IMR-90 (cell line): ENCODE measurements around the gene MPPED1. TPM values are rescaled to one million over a fixed set of nuclear protein-coding genes. Genes with fewer than 3 reads are reported as not detected.

Source experiments
- ATAC-seq: fragments of 200-7000 bp; cut with Tn5 transposase; 2 replicates; pipeline ENCODE4 v1.9.1; 2020; ENCODE audit warnings: low read depth, mild to moderate bottlenecking, moderate library complexity
- BruUV-seq: library from RNA; stranded (reverse); fragments of 400-500 nt; replicated peaks from 2 replicates; lab custom pipeline; 2021; lab: Mats Ljungman, UMichigan
- CTCF ChIA-PET: fragments of 300-600 bp; formaldehyde crosslinking; extraction: SDS; loops from one replicate; lab custom pipeline; 2021; ENCODE audit warnings: antibody characterized with exemption; lab: Yijun Ruan, JAX
- POLR2A ChIA-PET: fragments of 300-600 bp; sonication (Branson Sonifier 250); formaldehyde crosslinking; loops from one replicate; lab custom pipeline; 2022; ENCODE audit warnings: antibody characterized with exemption; ENCODE audit not compliant: unreplicated experiment; lab: Charles Lee
- DNase-seq: peaks from one replicate; pipeline ENCODE4 v3.0.0; 2013
- H2AFZ ChIP-seq: replicated peaks from 2 replicates; pipeline ENCODE3; 2013; ENCODE audit warnings: low read length, mild to moderate bottlenecking; ENCODE audit not compliant: poor library complexity
- H2AK5ac ChIP-seq: 2 replicates; pipeline ENCODE4 v1.6.1; 2013; ENCODE audit warnings: low read depth, low read length, inconsistent platforms
- H2AK9ac ChIP-seq: replicated peaks from 2 replicates; pipeline ENCODE3; 2013; ENCODE audit warnings: mild to moderate bottlenecking, low read depth, low read length, moderate library complexity; ENCODE audit not compliant: poor library complexity
- H2BK120ac ChIP-seq: 2 replicates; pipeline ENCODE4 v1.6.1; 2013; ENCODE audit warnings: low read depth, low read length, inconsistent platforms
- H2BK15ac ChIP-seq: 3 replicates; pipeline ENCODE4 v1.6.1; 2013; ENCODE audit warnings: low read depth, low read length, inconsistent platforms
- H2BK20ac ChIP-seq: 2 replicates; pipeline ENCODE4 v1.6.1; 2013; ENCODE audit warnings: low read depth, mild to moderate bottlenecking, inconsistent platforms, low read length, moderate library complexity
- H2BK5ac ChIP-seq: 2 replicates; pipeline ENCODE4 v1.6.1; 2013; ENCODE audit warnings: mild to moderate bottlenecking, low read depth, low read length, inconsistent platforms; ENCODE audit not compliant: poor library complexity, severe bottlenecking
- H3K14ac ChIP-seq: replicated peaks from 2 replicates; pipeline ENCODE4 v1.6.1; 2013; ENCODE audit warnings: low read depth, low read length, inconsistent platforms
- H3K18ac ChIP-seq: 2 replicates; pipeline ENCODE4 v1.6.1; 2013; ENCODE audit warnings: low read depth, low read length, control low read depth
- H3K23ac ChIP-seq: 2 replicates; pipeline ENCODE4 v1.6.1; 2013; ENCODE audit warnings: low read depth, low read length, inconsistent platforms
- H3K27ac ChIP-seq: 2 replicates; pipeline ENCODE4 v1.5.1; 2013; ENCODE audit warnings: mild to moderate bottlenecking, control low read depth, low read length; ENCODE audit not compliant: insufficient read depth
- H3K27me3 ChIP-seq: 2 replicates; pipeline ENCODE4 v1.6.1; 2013; ENCODE audit warnings: low read length; ENCODE audit not compliant: control insufficient read depth, insufficient read depth
- H3K36me3 ChIP-seq: 2 replicates; pipeline ENCODE4 v1.6.1; 2013; ENCODE audit warnings: low read length, mixed read lengths; ENCODE audit not compliant: control insufficient read depth, insufficient read depth
- H3K4ac ChIP-seq: 2 replicates; pipeline ENCODE4 v1.6.1; 2013; ENCODE audit warnings: low read depth, low read length, inconsistent platforms
- H3K4me1 ChIP-seq: 2 replicates; pipeline ENCODE4 v1.6.1; 2013; ENCODE audit warnings: low read length, mixed read lengths; ENCODE audit not compliant: control insufficient read depth, insufficient read depth
- H3K4me2 ChIP-seq: 2 replicates; pipeline ENCODE4 v1.6.1; 2013; ENCODE audit warnings: low read depth, mild to moderate bottlenecking, control low read depth, low read length, moderate library complexity
- H3K4me3 ChIP-seq: 2 replicates; pipeline ENCODE4 v1.5.1; 2013; ENCODE audit warnings: low read depth, mild to moderate bottlenecking, control low read depth, low read length, moderate library complexity; ENCODE audit not compliant: insufficient read depth
- H3K56ac ChIP-seq: 2 replicates; pipeline ENCODE4 v1.6.1; 2013; ENCODE audit warnings: low read length, inconsistent platforms; ENCODE audit not compliant: insufficient read depth; ENCODE audit errors: extremely low read depth
- H3K79me1 ChIP-seq, 2 experiments: 2 replicates each; pipeline ENCODE4 v1.6.1; 2013; ENCODE audit warnings: low read length in 2 of 2, inconsistent platforms in 1 of 2, low read depth in 1 of 2
- H3K9ac ChIP-seq: 2 replicates; pipeline ENCODE4 v1.6.1; 2013; ENCODE audit warnings: low read depth, low read length, control low read depth
- H3K9me1 ChIP-seq: 2 replicates; pipeline ENCODE4 v1.6.1; 2013; ENCODE audit warnings: low read length, inconsistent platforms; ENCODE audit not compliant: insufficient read depth
- H3K9me3 ChIP-seq: 2 replicates; pipeline ENCODE4 v1.6.1; 2013; ENCODE audit warnings: low read length; ENCODE audit not compliant: control insufficient read depth, insufficient read depth
- H4K20me1 ChIP-seq: 2 replicates; pipeline ENCODE4 v1.6.1; 2013; ENCODE audit warnings: low read length, inconsistent platforms; ENCODE audit not compliant: insufficient read depth
- H4K5ac ChIP-seq: 2 replicates; pipeline ENCODE4 v1.6.1; 2013; ENCODE audit warnings: mild to moderate bottlenecking, low read depth, low read length, control low read depth
- H4K8ac ChIP-seq, 2 experiments: 2 replicates each; pipeline ENCODE4 v1.6.1; 2013; ENCODE audit warnings: low read depth in 2 of 2, low read length in 2 of 2, control low read depth in 1 of 2, inconsistent platforms in 1 of 2
- H4K91ac ChIP-seq: 2 replicates; pipeline ENCODE4 v1.6.1; 2013; ENCODE audit warnings: low read depth, low read length, inconsistent platforms; ENCODE audit not compliant: insufficient read depth
- BHLHE40 ChIP-seq: fragments of 150-350 bp; IDR thresholded peaks from 2 replicates; pipeline ENCODE4 v1.6.1; 2016; ENCODE audit warnings: mild to moderate bottlenecking, low read depth, low read length
- CEBPB ChIP-seq: IDR thresholded peaks from 2 replicates; pipeline ENCODE4 v1.6.1; 2012; ENCODE audit warnings: low read depth, low read length, improper control_type of control experiment
- CHD1 ChIP-seq: IDR thresholded peaks from 2 replicates; pipeline ENCODE4 v1.6.1; 2012; ENCODE audit warnings: low read depth, low read length, improper control_type of control experiment
- FOS ChIP-seq: fragments of 150-350 bp; IDR thresholded peaks from 2 replicates; pipeline ENCODE4 v1.6.1; 2016; ENCODE audit warnings: low read depth, low read length
- MAFK ChIP-seq: IDR thresholded peaks from 2 replicates; pipeline ENCODE4 v1.6.1; 2012; ENCODE audit warnings: low read depth, low read length, improper control_type of control experiment
- MAZ ChIP-seq: IDR thresholded peaks from 2 replicates; pipeline ENCODE4 v1.6.1; 2012; ENCODE audit warnings: low read depth, mild to moderate bottlenecking, low read length, improper control_type of control experiment, moderate library complexity, borderline replicate concordance
- MXI1 ChIP-seq: IDR thresholded peaks from 2 replicates; pipeline ENCODE4 v1.6.1; 2012; ENCODE audit warnings: low read depth, mild to moderate bottlenecking, low read length, moderate library complexity, borderline replicate concordance
- NFE2L2 ChIP-seq: fragments of 150-350 bp; IDR thresholded peaks from 2 replicates; pipeline ENCODE4 v1.6.1; 2016; ENCODE audit warnings: low read depth, mild to moderate bottlenecking, low read length
- POLR2A ChIP-seq: IDR thresholded peaks from 2 replicates; pipeline ENCODE4 v1.6.1; 2012; ENCODE audit warnings: mild to moderate bottlenecking, low read depth, low read length
- RAD21 ChIP-seq: IDR thresholded peaks from 2 replicates; pipeline ENCODE4 v1.6.1; 2012; ENCODE audit warnings: low read length, improper control_type of control experiment
- RCOR1 ChIP-seq: IDR thresholded peaks from 2 replicates; pipeline ENCODE4 v1.6.1; 2012; ENCODE audit warnings: mild to moderate bottlenecking, low read length, improper control_type of control experiment; ENCODE audit not compliant: insufficient replicate concordance
- RFX5 ChIP-seq: IDR thresholded peaks from 2 replicates; pipeline ENCODE4 v1.8.0; 2012; ENCODE audit warnings: low read depth, mild to moderate bottlenecking, low read length, moderate library complexity
- SMC3 ChIP-seq: fragments of 150-350 bp; IDR thresholded peaks from 2 replicates; pipeline ENCODE4 v1.6.1; 2016; ENCODE audit warnings: low read depth, mild to moderate bottlenecking, antibody characterized with exemption, low read length, moderate library complexity
- WGBS, 2 experiments: methylation state at CpG; one replicate each; pipeline versions ENCODE4 v1.1.5 to v1.1.7; 2013; ENCODE audit warnings: missing lambda C conversion rate in 2 of 2; ENCODE audit not compliant: insufficient read length in 1 of 2; ENCODE audit errors: extremely low coverage in 2 of 2; 5-methylcytosine and 5-hydroxymethylcytosine counted together
- dilution Hi-C: fragments of 300-500 bp; cut with HindIII; formaldehyde crosslinking; loops from one replicate; pipeline ENCODE4 v1.14.3; 2018; ENCODE audit warnings: low sequenced_read_pairs; ENCODE audit not compliant: unreplicated experiment
- in situ Hi-C: fragments of 300-500 bp; cut with MboI; formaldehyde crosslinking; loops from 3 replicates; pipeline ENCODE4 v1.14.3; 2019; ENCODE audit warnings: low sequenced_read_pairs, inconsistent platforms, mixed read lengths
- intact Hi-C: fragments of 100-400 bp; cut with micrococcal nuclease; formaldehyde crosslinking; loops from 2 replicates; pipeline ENCODE4 v1.10.0; 2022
- polyA plus RNA-seq, 3 experiments: library from polyadenylated mRNA; depleted of rRNA; stranded (reverse); fragments of >200 nt; gene quantifications; 2 replicates each; pipeline ENCODE4 v1.2.3, GENCODE V29; 2012; ENCODE audit warnings: low replicate concordance in 1 of 3
- total RNA-seq: library from RNA; depleted of rRNA; stranded (reverse); fragments of >200 nt; gene quantifications from 2 replicates; pipeline ENCODE4 v1.2.3, GENCODE V29; 2012
- TF ChIP-seq, protein P1 (sequence below): fragments of 150-350 bp; IDR thresholded peaks from 2 replicates; pipeline ENCODE4 v1.6.1; 2017; ENCODE audit warnings: mild to moderate bottlenecking, antibody characterized with exemption, low read length, low read depth
- TF ChIP-seq, protein P2 (sequence below): fragments of 150-350 bp; IDR thresholded peaks from 2 replicates; pipeline ENCODE4 v1.6.1; 2016; ENCODE audit warnings: low read depth, mild to moderate bottlenecking, low read length, moderate library complexity, borderline replicate concordance
- TF ChIP-seq, protein P3 (sequence below): conservative IDR thresholded peaks from 2 replicates; pipeline ENCODE4 v1.5.1; 2012; ENCODE audit warnings: mild to moderate bottlenecking, low read depth, low read length, improper control_type of control experiment

Gene MPPED1
- total and polyA plus RNA-seq, 2 of the 4 experiments (the other 2 are of a cell fraction), result not detected

DNA sequence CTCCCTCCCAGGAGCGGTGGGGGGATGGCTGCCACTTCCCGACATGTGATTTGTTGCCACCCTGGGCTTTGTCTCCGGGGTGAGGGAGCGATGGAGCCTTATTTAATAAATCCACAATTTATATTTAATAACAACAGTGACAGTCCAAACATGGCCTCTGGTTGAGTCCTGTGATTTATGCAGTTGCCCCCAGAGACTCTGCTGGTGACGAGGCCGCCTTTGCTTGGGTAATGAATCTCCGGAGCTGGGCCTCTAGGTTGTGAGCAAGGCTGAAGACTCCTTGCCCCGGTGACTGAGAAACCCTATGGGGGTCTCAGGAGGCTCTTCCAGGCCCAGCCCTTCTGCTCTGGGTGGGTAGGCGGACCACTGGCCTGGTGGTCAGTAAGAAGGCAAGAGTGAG, 16.7 kb downstream of the MPPED1 start:
- Histone ChIP-seq H3K4me2 (no peak overlapping the region), H4K5ac (no peak overlapping the region), H2AFZ (no peak overlapping the region), H3K56ac (no peak overlapping the region), H3K27ac (no peak overlapping the region), H2BK15ac (no peak overlapping the region), H2BK120ac (no peak overlapping the region), H2BK5ac (no peak overlapping the region), H3K9me1 (no peaks in the 10 kb centered on the region), H3K18ac (no peak overlapping the region), H3K4me1 (no peaks in the 10 kb centered on the region), H4K8ac (no peak overlapping the region), H3K4me3 (no peak overlapping the region), H3K14ac (no peak overlapping the region), H3K79me1 (no peaks in the 10 kb centered on the region), H3K36me3 (no peaks in the 10 kb centered on the region), H4K91ac (no peak overlapping the region), H3K4ac (no peak overlapping the region), H2AK9ac (no peak overlapping the region), H3K23ac (no peak overlapping the region), H3K9ac (no peak overlapping the region), H2BK20ac (no peak overlapping the region), H3K27me3 (peaks cover 26% of the 10 kb centered on the region; the same call in 1 of the 2 replicates), H4K20me1 (no peaks in the 10 kb centered on the region), H2AK5ac (no peak overlapping the region), H3K9me3 (no peaks in the 10 kb centered on the region)
- WGBS, 2 experiments, result 20% methylated on average over 2 of the region's 9 CpGs; no CpG with 5 or more reads in 1 of the 2 experiments
- no peak for ATAC-seq
- in situ Hi-C loops (no loop called here), dilution Hi-C loops (no loop called here), intact Hi-C loops (no loop called here)
- no peak for DNase-seq
- BruUV-seq, result no TSS peak
- ChIA-PET CTCF (no interaction called here), POLR2A (no interaction called here)
- TF ChIP-seq, protein P1, sequence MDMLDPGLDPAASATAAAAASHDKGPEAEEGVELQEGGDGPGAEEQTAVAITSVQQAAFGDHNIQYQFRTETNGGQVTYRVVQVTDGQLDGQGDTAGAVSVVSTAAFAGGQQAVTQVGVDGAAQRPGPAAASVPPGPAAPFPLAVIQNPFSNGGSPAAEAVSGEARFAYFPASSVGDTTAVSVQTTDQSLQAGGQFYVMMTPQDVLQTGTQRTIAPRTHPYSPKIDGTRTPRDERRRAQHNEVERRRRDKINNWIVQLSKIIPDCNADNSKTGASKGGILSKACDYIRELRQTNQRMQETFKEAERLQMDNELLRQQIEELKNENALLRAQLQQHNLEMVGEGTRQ, result no peak
- TF ChIP-seq RCOR1 (no peak), FOS (no peak), RAD21 (no peak), BHLHE40 (no peak), CHD1 (no peak), POLR2A (no peak), NFE2L2 (no peak), MXI1 (no peak), MAFK (no peak), SMC3 (no peak), RFX5 (no peak), MAZ (no peak), CEBPB (no peak)
- TF ChIP-seq, protein P2, sequence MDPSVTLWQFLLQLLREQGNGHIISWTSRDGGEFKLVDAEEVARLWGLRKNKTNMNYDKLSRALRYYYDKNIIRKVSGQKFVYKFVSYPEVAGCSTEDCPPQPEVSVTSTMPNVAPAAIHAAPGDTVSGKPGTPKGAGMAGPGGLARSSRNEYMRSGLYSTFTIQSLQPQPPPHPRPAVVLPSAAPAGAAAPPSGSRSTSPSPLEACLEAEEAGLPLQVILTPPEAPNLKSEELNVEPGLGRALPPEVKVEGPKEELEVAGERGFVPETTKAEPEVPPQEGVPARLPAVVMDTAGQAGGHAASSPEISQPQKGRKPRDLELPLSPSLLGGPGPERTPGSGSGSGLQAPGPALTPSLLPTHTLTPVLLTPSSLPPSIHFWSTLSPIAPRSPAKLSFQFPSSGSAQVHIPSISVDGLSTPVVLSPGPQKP, result no peak
- TF ChIP-seq, protein P3, sequence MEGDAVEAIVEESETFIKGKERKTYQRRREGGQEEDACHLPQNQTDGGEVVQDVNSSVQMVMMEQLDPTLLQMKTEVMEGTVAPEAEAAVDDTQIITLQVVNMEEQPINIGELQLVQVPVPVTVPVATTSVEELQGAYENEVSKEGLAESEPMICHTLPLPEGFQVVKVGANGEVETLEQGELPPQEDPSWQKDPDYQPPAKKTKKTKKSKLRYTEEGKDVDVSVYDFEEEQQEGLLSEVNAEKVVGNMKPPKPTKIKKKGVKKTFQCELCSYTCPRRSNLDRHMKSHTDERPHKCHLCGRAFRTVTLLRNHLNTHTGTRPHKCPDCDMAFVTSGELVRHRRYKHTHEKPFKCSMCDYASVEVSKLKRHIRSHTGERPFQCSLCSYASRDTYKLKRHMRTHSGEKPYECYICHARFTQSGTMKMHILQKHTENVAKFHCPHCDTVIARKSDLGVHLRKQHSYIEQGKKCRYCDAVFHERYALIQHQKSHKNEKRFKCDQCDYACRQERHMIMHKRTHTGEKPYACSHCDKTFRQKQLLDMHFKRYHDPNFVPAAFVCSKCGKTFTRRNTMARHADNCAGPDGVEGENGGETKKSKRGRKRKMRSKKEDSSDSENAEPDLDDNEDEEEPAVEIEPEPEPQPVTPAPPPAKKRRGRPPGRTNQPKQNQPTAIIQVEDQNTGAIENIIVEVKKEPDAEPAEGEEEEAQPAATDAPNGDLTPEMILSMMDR, result no peak
